Raji (cell line): ENCODE measurements around the gene PGBD4.

Source experiments
- POLR2A ChIP-seq: IDR thresholded peaks from 2 replicates; pipeline ENCODE4 v1.6.1; 2011; ENCODE audit warnings: low read depth, low read length, control low read depth; ENCODE audit not compliant: insufficient read depth

Gene PGBD4

DNA sequence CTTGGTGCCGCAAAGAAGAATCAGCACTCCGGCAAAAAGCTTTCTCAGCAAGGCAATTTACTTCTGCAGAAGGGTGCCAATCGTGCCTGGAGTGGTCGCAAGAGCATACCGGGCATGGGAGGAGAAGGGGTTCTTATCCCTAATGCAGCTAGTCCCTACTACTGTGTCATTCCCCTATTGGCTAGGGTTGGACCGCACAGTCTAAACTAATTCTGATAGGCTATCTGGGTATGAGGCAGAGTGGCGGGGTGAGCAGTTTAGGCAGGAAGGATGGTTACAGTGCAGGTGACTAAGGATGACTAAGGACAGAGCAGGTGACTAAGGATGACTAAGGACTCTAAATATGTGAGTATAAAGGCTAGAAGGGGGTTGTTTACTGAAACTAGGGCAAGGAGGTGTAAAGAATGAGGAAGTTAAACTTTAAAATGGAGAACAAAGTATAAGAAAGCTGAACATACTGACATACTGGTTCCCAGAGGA, 52.9 kb downstream of the PGBD4 start:
- no peak for TF ChIP-seq POLR2A

- TF ChIP-seq POLR2A: no peak
Measured at GRCh38 chr15:34155859-34156258, 54.0 kb downstream of the PGBD4 start.
